Caco-2 (cell line): Measurements from ENCODE around the gene BHLHE23. TPM values are rescaled to one million over a fixed set of nuclear protein-coding genes. Genes with fewer than 3 reads are reported as not detected.

Experiments used
- BruUV-seq: library from RNA; stranded (reverse); fragments of 400-500 nt; replicated peaks from 2 replicates; lab custom pipeline; 2021; lab: Mats Ljungman, UMichigan
- CTCF ChIA-PET: fragments of 300-600 bp; sonication (Branson Sonifier 250); formaldehyde crosslinking; loops from one replicate; lab custom pipeline; 2022; ENCODE audit warnings: antibody characterized with exemption; lab: Charles Lee
- POLR2A ChIA-PET: fragments of 300-600 bp; sonication (Branson Sonifier 250); formaldehyde crosslinking; loops from one replicate; lab custom pipeline; 2022; ENCODE audit warnings: antibody characterized with exemption; lab: Charles Lee
- DNase-seq, 2 experiments: peaks; one replicate each; pipeline versions ENCODE4 v3.0.0 to v3.0.0-alpha.2; 2020 to 2022
- H3K27me3 ChIP-seq: replicated peaks from 2 replicates; pipeline ENCODE4 v1.6.0; 2011; ENCODE audit warnings: low read length; ENCODE audit not compliant: control insufficient read depth, insufficient read depth
- H3K36me3 ChIP-seq: 2 replicates; pipeline ENCODE4 v1.5.1; 2011; ENCODE audit warnings: low read length; ENCODE audit not compliant: control insufficient read depth, insufficient read depth
- H3K4me1 ChIP-seq: fragments of 250-450 bp; sonication (Bioruptor Pico); 2 replicates; pipeline ENCODE4 v1.5.1; 2020; ENCODE audit warnings: mild to moderate bottlenecking
- H3K4me3 ChIP-seq: 2 replicates; pipeline ENCODE4 v1.5.1; 2011; ENCODE audit warnings: low read depth, mild to moderate bottlenecking, control low read depth, low read length
- H3K9me3 ChIP-seq: fragments of 250-450 bp; sonication (Bioruptor Pico); 2 replicates; pipeline ENCODE4 v1.5.1; 2020; ENCODE audit warnings: mild to moderate bottlenecking, moderate library complexity
- H3K27ac Mint-ChIP-seq: one replicate; pipeline ENCODE4 v1.8.0; 2022; ENCODE audit warnings: mixed read lengths; ENCODE audit not compliant: unreplicated experiment
- H3K27me3 Mint-ChIP-seq: one replicate; pipeline ENCODE4 v1.8.0; 2022; ENCODE audit warnings: mixed read lengths; ENCODE audit not compliant: insufficient read depth, unreplicated experiment
- H3K36me3 Mint-ChIP-seq: one replicate; pipeline ENCODE4 v1.8.0; 2022; ENCODE audit warnings: mild to moderate bottlenecking, mixed read lengths; ENCODE audit not compliant: insufficient read depth, unreplicated experiment
- H3K4me1 Mint-ChIP-seq: one replicate; pipeline ENCODE4 v1.8.0; 2022; ENCODE audit warnings: low read depth, mixed read lengths; ENCODE audit not compliant: unreplicated experiment
- H3K4me3 Mint-ChIP-seq: one replicate; pipeline ENCODE4 v1.8.0; 2022; ENCODE audit warnings: mild to moderate bottlenecking, moderate library complexity, mixed read lengths; ENCODE audit not compliant: unreplicated experiment
- H3K9me3 Mint-ChIP-seq: one replicate; pipeline ENCODE4 v1.8.0; 2022; ENCODE audit warnings: mixed read lengths; ENCODE audit not compliant: unreplicated experiment
- intact Hi-C: fragments of 100-400 bp; cut with micrococcal nuclease; formaldehyde crosslinking; loops from one replicate; pipeline ENCODE4 v1.10.0; 2022; ENCODE audit not compliant: unreplicated experiment
- total RNA-seq: library from RNA; stranded (reverse); gene quantifications from 2 replicates; pipeline ENCODE4 v1.2.3, GENCODE V29; 2022
- TF ChIP-seq, protein P1 (sequence below), 2 experiments: fragments of 200-600 bp in 1 of 2; IDR thresholded peaks; 1 replicate in 1 of 2; 2 replicates in 1 of 2; pipeline versions ENCODE4 v1.5.1 to v1.8.0; 2011 to 2022; ENCODE audit warnings: antibody characterized with exemption in 1 of 2, control low read depth in 1 of 2, inconsistent platforms in 1 of 2, low read depth in 1 of 2, low read length in 1 of 2, mild to moderate bottlenecking in 1 of 2, moderate library complexity in 1 of 2; ENCODE audit not compliant: insufficient read depth in 1 of 2, severe bottlenecking in 1 of 2, unreplicated experiment in 1 of 2

Gene BHLHE23
- total RNA-seq, 1 experiment from 2014 or later = 0.95 TPM

DNA sequence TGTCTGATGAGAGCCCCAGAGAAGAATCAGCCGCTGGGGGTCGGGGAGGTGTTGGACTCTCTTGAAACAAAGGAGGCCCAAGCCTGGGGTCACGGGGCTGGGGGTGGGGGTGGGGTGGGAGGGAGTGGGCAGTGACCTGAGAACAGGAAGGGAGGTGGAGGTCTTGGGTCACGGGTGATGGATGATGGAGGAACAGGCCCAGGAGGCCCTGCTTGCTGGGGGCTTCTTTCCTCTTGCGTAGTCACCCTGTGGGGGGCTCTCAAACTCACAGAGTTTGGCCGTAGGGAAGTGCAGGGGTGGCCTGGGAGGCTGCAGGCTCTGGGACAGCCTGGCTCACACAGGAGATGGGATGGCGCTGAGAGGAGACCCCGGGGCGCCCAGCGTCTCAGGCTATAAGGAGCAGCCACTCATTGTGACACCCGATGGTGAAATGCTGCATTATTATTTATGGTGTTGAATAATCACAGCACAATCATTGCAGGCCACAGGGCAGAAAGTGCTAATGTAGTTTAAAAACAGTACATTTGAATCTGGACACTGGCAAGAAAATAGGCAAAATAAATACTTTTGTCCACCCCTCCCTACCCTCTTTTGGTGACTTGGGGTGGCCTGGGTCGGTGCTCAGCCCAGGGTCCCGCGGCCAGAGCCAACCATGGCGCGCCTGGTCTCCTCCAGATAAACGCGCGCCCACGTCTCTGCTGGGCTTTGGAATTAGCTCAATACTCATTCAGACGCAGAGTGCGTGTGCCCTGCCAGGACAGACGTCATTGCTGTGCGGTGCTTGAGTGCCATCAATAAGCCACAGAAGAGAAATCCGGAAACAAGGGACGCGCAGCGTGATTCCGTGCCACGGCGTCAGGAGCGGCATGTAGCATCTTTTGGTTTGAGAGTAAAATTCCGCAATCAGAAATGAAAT lies 27.3 kb upstream of the BHLHE23 start:
- Histone ChIP-seq H3K27me3 (no peaks in the 10 kb centered on the region), H3K4me1 (no peaks in the 10 kb centered on the region), H3K9me3 (no peaks in the 10 kb centered on the region), H3K4me3 (no peak overlapping the region), H3K36me3 (no peaks in the 10 kb centered on the region)
- H3K27me3 Mint-ChIP-seq = no peaks in the 10 kb centered on the region
- H3K36me3 Mint-ChIP-seq = peaks cover 34% of the 10 kb centered on the region
- H3K4me1 Mint-ChIP-seq = peaks cover 14% of the 10 kb centered on the region
- TF ChIP-seq, protein P1, sequence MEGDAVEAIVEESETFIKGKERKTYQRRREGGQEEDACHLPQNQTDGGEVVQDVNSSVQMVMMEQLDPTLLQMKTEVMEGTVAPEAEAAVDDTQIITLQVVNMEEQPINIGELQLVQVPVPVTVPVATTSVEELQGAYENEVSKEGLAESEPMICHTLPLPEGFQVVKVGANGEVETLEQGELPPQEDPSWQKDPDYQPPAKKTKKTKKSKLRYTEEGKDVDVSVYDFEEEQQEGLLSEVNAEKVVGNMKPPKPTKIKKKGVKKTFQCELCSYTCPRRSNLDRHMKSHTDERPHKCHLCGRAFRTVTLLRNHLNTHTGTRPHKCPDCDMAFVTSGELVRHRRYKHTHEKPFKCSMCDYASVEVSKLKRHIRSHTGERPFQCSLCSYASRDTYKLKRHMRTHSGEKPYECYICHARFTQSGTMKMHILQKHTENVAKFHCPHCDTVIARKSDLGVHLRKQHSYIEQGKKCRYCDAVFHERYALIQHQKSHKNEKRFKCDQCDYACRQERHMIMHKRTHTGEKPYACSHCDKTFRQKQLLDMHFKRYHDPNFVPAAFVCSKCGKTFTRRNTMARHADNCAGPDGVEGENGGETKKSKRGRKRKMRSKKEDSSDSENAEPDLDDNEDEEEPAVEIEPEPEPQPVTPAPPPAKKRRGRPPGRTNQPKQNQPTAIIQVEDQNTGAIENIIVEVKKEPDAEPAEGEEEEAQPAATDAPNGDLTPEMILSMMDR (IDR thresholded peaks at IDR 0.05; ENCODE audit: insufficient read depth in 1 of 2, low read depth in 1 of 2, low read length in 1 of 2, severe bottlenecking in 1 of 2, unreplicated experiment in 1 of 2) = no peak
- DNase-seq = peak in 1 of 2 experiments; percentile 46
- intact Hi-C loops = no loop called here
- no peak overlapping the region for H3K4me3 Mint-ChIP-seq
- no TSS peak for BruUV-seq
- no peaks in the 10 kb centered on the region for H3K9me3 Mint-ChIP-seq
- no peak overlapping the region for H3K27ac Mint-ChIP-seq
- CTCF ChIA-PET = no interaction called here
- POLR2A ChIA-PET = no interaction called here

DNA sequence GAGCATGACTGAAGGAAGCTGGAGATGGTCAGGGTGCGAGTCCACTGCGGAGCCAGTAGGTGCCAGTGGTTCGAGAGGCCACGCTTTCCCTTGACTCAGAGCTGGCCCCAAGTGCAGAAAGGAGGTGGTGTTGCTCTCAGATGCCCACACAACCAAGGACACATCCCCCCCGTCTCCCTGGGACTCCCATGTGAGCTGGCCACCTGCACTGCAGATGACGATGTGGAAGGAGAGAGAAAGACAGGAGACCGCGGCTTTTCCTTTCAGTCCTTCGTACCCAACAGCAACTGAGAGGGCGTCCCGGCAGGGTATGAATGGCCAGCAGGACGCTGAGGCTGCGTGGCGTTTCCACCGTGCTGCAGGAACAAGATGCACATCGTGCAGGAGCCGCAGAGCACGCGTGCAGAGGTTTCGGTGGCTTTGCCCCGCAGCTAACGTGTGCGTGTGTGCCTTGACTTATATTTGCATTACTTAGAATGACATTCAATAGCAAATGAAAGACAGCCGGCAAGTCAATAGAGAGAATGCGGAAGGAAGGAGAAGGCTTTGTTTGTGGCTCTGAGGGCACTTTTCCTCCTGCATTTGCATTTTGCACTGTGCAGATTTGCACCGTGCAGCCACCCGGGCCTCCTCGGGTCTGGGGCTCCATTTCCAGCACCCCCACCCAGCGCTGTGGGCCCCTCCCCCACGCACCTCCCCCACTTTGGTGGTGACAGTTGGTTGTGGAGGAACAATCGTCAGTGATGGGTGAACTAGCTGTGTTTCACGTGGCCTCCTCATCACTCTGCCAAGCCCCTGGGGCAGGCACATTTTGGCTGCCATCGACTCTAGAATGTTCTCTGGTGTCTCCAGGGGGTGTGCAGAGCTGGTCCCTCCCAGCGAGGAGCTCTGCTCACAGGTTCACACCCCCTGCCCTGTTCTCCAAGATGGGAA lies 26.4 kb upstream of the BHLHE23 start:
- ChIA-PET POLR2A (no interaction called here), CTCF (interaction anchor here (0.7 kb wide), 1 partner anchor 140 kb away, joined by 3 read pairs; no protein-coding TSS in a partner anchor)
- no peaks in the 10 kb centered on the region for H3K9me3 ChIP-seq
- no peaks in the 10 kb centered on the region for H3K36me3 ChIP-seq
- Mint-ChIP-seq H3K27ac (no peak overlapping the region), H3K4me1 (peaks cover 14% of the 10 kb centered on the region), H3K9me3 (no peaks in the 10 kb centered on the region), H3K36me3 (peaks cover 34% of the 10 kb centered on the region), H3K4me3 (peak overlapping the region; percentile 39), H3K27me3 (no peaks in the 10 kb centered on the region)
- H3K27me3 ChIP-seq = no peaks in the 10 kb centered on the region
- no peak overlapping the region for H3K4me3 ChIP-seq
- DNase-seq = peak in 1 of 2 experiments; percentile 44
- no peaks in the 10 kb centered on the region for H3K4me1 ChIP-seq
- TF ChIP-seq, protein P1 (IDR thresholded peaks at IDR 0.05; ENCODE audit: insufficient read depth in 1 of 2, low read depth in 1 of 2, low read length in 1 of 2, severe bottlenecking in 1 of 2, unreplicated experiment in 1 of 2) = no peak
- no TSS peak for BruUV-seq
- intact Hi-C loops = no loop called here
